Measurements from ENCODE around the gene BCCIP.

The BCCIP gene

DNA sequence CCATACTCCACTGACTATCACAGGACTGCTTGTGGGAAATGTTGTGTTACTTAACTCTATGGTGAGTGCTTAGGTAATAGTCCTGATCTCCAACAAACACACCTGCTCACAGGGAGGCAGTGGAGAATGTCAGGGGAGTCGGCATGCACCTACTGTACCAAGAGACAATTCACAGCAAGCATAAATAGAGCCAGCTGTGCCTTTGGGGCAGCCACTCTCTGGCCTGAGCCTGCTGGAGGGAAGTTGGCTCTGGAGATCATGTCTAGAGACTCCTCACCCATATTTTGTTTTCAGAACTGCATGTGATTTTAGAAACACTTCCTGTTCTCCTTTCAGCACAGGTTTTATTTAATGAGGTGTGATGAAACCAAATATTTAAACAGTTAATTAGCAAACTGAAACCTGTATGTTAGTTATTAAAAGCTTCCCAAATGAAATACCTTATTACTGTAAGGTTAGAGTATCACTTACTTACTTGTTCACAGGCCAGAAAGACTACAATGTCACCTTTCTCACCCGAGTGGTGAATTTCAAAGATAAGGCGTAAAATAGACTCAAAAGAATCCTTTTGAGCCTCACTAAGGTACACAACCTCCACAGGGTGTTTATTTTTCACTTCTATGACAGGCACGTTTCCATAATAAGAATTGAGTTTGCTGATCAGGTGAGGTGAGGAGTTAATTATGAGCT is 35.9 kb downstream of the BCCIP start:
- DNase-seq (ENCODE audit: low read depth) = no peak
- TF ChIP-seq MYC (IDR thresholded peaks at IDR 0.05; ENCODE audit: low read depth, low read length) = no peak
- no peak for TF ChIP-seq POLR2A (IDR thresholded peaks at IDR 0.05; ENCODE audit: extremely low read depth, insufficient read length)
- TF ChIP-seq, protein P1, sequence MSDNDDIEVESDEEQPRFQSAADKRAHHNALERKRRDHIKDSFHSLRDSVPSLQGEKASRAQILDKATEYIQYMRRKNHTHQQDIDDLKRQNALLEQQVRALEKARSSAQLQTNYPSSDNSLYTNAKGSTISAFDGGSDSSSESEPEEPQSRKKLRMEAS (IDR thresholded peaks at IDR 0.05; ENCODE audit: low read depth, low read length) = no peak
- no peak for TF ChIP-seq CTCF (IDR thresholded peaks at IDR 0.05; ENCODE audit: low read depth, low read length)
- H3K4me3 ChIP-seq (ENCODE audit: low read depth, low read length) = no peak overlapping the region

DNA sequence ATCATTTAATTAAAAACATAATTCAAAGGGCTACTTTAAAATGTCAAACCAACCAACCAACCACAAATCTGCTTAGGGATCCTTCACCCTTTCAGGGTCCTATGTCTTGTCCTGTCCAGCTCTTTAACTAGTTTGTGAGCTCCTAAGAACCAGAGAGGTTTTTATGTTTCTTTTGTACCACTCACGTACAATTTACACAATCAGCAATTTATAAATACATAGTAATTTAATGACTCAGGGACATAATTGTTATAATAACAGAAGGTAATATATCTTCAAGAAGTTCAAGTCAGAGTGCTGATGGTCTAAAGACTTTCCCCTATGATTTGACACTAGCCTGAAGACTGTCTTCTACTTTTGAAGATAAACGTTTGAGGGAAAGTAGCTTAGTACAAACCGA is 41.8 kb downstream of the BCCIP start:
- no peak for DNase-seq (ENCODE audit: low read depth)
- no peak for TF ChIP-seq CTCF (IDR thresholded peaks at IDR 0.05; ENCODE audit: low read depth, low read length)
- no peak for TF ChIP-seq MYC (IDR thresholded peaks at IDR 0.05; ENCODE audit: low read depth, low read length)
- no peak for TF ChIP-seq POLR2A (IDR thresholded peaks at IDR 0.05; ENCODE audit: extremely low read depth, insufficient read length)
- TF ChIP-seq, protein P1 (IDR thresholded peaks at IDR 0.05; ENCODE audit: low read depth, low read length) = no peak
- H3K4me3 ChIP-seq (ENCODE audit: low read depth, low read length) = no peak overlapping the region

DNA sequence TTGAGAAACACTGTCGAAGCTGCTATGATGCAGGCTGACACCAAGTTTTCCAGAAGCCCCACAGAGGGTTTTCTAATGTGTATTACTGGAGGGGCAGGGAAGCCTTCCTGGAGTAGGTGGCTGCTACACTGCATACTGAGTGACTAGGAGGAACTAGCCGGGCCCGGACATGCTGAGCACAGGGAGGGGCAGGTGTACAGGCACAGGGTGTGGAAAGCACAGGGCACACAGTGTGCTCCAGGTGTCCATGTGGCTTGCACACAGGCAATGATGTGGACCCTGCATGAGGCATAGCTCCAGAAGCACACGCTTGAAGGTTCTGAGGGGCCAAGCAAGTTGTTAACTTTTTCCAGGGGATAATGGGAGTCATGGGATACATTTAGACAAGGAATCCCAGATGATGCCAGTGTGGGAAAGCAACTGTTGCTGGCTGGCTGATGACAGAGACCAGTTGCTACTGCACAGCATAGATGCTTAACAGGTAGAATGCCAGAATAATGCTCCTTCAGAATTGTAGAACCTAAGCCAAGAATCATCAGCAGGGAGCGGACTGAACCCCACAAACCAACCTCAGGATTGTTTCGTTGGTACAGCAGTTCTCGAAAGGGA is 43.2 kb downstream of the BCCIP start:
- H3K4me3 ChIP-seq (ENCODE audit: low read depth, low read length) = no peak overlapping the region
- DNase-seq (ENCODE audit: low read depth) = no peak
- TF ChIP-seq POLR2A (IDR thresholded peaks at IDR 0.05; ENCODE audit: extremely low read depth, insufficient read length) = no peak
- no peak for TF ChIP-seq MYC (IDR thresholded peaks at IDR 0.05; ENCODE audit: low read depth, low read length)
- no peak for TF ChIP-seq CTCF (IDR thresholded peaks at IDR 0.05; ENCODE audit: low read depth, low read length)
- TF ChIP-seq, protein P1 (IDR thresholded peaks at IDR 0.05; ENCODE audit: low read depth, low read length) = no peak

GRCh38 chr10:125868372-125868975 is 45.1 kb downstream of the BCCIP start:
- no peak overlapping the region for H3K4me3 ChIP-seq (ENCODE audit: low read depth, low read length)
- peak; percentile 60 for DNase-seq (ENCODE audit: low read depth)
- TF ChIP-seq, protein P1 (IDR thresholded peaks at IDR 0.05; ENCODE audit: low read depth, low read length) = no peak
- peak; percentile 74 for TF ChIP-seq CTCF (IDR thresholded peaks at IDR 0.05; ENCODE audit: low read depth, low read length)

DNA sequence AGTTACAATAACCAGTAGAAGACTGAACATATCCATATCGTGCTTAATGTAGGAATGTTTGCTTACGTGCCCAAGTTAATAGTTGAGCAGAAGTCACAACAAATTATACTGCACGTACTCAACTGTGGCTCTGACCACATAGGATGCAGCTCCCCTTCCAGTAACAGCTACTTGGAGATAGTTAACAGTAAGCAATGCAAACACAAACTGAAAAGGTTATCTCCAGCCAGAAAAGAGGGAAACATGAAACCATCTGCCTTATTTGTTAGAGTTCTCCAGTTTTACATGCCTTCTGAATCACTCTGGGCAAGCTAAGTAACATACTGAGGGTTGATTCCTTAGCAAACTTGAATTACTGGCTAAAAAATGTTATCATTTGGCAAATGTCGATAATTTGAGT is 48.0 kb downstream of the BCCIP start:
- DNase-seq (ENCODE audit: low read depth) = no peak
- no peak overlapping the region for H3K4me3 ChIP-seq (ENCODE audit: low read depth, low read length)
- TF ChIP-seq POLR2A (IDR thresholded peaks at IDR 0.05; ENCODE audit: extremely low read depth, insufficient read length) = no peak
- no peak for TF ChIP-seq MYC (IDR thresholded peaks at IDR 0.05; ENCODE audit: low read depth, low read length)
- TF ChIP-seq CTCF (IDR thresholded peaks at IDR 0.05; ENCODE audit: low read depth, low read length) = no peak
- TF ChIP-seq, protein P1 (IDR thresholded peaks at IDR 0.05; ENCODE audit: low read depth, low read length) = no peak
